RWPE1 (cell line): ENCODE data around the gene LCP1.
A peak's percentile ranks its signal among the peaks of the same experiment; 100 is the strongest.

Source experiments
- CTCF ChIA-PET: fragments of 350-600 bp; sonication (Branson Sonifier 250); formaldehyde crosslinking; extraction: SDS; loops from one replicate; lab custom pipeline; 2021; lab: Yijun Ruan, JAX
- POLR2A ChIA-PET: fragments of 400-600 bp; formaldehyde crosslinking; extraction: SDS; loops from one replicate; lab custom pipeline; 2020; ENCODE audit warnings: antibody characterized with exemption; ENCODE audit not compliant: low non-redundant PET; lab: Yijun Ruan, JAX
- DNase-seq: peaks from one replicate; pipeline ENCODE4 v3.0.0; 2012; ENCODE audit warnings: low spot score
- H3K27ac ChIP-seq: fragments of 450-650 bp; 2 replicates; pipeline ENCODE4 v1.5.1; 2017
- TF ChIP-seq, protein P1 (sequence below): fragments of 450-650 bp; conservative IDR thresholded peaks from 2 replicates; pipeline ENCODE4 v1.5.1; 2017; ENCODE audit warnings: low read depth, mild to moderate bottlenecking

Gene LCP1

DNA sequence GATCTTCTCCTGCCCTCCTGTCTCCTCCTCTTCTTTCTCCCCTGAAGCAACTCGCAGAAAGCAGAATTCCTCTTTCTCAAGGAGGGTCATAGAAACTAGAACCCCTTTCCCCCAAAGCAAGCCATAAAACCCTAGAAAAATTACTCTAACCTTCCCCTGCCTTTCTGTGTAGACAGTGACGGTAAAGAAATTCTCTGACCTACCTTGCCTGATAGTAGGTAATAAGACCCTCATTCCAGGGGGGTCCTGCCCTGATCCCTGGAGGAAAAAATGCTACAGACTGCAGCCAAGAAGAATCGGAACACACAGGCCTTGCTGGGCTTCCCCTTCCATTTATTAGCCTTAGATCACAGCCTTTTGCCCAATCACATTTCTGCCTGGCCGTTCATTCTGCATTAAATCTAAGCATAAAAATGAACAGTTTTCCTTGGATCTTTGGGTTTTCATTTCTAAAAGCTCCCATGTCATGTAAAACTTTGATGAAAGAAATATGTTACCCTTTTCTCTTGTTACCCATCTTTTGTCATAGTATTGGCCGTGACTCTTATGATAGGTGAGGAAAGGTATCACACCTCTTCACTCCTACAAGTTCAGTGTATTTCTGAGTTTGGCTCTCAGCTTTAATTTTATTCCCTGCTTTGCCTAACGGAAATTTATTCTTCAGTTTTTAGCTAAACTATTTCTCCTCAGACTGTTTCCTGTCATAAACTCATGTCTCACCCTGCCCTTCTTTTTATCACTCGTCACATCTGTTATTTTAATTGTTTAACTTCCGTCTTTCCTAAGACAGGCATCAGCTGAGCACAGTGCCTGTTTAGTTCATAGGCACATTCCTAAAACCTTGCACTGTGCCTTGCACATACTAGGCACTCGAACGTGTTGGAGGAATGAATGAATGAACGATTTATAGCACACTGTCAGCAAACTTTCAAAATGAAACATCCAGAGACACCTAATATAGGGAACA, 56.7 kb downstream of the LCP1 start:
- no peak overlapping the region for H3K27ac ChIP-seq
- ChIA-PET POLR2A (no interaction called here), CTCF (interaction anchor here (0.7 to 1.0 kb wide), 3 partner anchors 115 to 821 kb away, joined by 3 to 5 read pairs (median 3); no protein-coding TSS in a partner anchor)
- no peak for DNase-seq
- TF ChIP-seq, protein P1, sequence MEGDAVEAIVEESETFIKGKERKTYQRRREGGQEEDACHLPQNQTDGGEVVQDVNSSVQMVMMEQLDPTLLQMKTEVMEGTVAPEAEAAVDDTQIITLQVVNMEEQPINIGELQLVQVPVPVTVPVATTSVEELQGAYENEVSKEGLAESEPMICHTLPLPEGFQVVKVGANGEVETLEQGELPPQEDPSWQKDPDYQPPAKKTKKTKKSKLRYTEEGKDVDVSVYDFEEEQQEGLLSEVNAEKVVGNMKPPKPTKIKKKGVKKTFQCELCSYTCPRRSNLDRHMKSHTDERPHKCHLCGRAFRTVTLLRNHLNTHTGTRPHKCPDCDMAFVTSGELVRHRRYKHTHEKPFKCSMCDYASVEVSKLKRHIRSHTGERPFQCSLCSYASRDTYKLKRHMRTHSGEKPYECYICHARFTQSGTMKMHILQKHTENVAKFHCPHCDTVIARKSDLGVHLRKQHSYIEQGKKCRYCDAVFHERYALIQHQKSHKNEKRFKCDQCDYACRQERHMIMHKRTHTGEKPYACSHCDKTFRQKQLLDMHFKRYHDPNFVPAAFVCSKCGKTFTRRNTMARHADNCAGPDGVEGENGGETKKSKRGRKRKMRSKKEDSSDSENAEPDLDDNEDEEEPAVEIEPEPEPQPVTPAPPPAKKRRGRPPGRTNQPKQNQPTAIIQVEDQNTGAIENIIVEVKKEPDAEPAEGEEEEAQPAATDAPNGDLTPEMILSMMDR: no peak

DNA sequence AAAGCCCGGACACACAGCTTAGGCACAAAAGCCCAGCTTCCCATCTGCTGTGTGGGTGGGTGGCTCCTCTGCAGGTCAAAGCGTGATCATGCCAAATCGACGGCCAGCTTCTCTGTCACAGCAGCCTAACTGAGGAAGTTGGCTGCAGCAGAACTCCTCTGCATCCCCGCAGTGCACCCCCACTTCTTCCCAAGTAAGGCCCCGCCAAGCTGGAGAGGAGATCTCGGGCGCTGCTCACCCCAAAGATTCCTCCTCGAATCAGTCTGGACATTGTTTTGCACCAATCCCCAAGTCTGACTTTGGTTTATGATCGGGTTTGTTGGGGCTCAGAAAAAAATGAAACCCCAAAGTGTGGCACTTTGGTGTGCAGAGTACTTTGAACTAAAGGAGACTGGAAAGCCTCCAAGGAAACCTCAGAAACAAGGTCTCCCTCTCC, 57.4 kb downstream of the LCP1 start:
- ChIA-PET CTCF (interaction anchor here (0.9 kb wide), 1 partner anchor 115 kb away, joined by 3 read pairs; no protein-coding TSS in a partner anchor), POLR2A (no interaction called here)
- DNase-seq: no peak
- H3K27ac ChIP-seq: no peak overlapping the region
- TF ChIP-seq, protein P1: no peak

DNA sequence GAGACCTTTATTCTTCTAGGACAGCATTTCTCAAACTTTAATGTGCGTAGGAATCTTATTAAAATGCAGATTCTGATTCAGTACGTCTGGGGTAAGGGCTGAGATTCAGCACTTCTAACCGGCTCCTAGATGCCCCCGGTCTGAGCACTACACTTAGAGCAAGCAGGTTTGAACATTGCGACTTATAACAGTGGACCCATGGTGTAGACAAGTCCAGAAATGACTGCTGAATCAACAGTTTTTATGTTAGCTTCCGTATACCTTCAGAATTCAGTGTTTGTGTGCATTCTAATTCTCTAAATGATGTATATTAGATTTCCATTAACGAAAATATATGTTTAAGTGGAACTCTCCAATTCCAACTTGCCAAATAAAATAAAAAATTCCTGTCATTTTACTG, 59.7 kb downstream of the LCP1 start:
- POLR2A ChIA-PET: no interaction called here
- no peak for DNase-seq
- CTCF ChIA-PET: no interaction called here
- TF ChIP-seq, protein P1: no peak
- H3K27ac ChIP-seq: no peak overlapping the region

DNA sequence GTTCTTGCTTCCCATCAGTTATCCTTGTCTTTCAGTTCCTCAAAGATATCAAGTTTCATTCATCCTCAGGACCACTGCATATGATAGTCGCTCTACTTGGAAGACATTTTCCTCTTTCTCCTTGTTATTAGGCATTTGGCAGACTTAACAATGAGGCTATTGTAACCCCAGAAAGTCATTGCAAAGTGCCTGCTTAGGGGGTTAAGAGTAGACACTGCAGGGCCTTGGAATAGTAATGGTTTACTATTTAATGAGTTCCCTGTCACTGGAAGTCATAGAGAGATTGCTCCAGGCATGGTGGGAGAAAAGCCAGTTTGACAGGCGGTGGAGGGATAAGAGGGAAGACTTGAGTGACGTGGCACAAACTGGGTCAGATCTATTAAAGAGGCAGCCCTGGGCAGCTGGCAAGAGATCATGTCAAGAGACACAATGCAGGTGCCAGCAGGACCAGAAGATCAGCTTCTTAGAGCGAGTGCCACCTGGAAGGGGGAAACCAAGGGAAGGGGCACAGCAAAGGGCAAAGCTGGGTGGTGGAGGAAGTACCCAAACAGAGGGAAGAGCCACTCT, 60.3 kb downstream of the LCP1 start:
- no peak for DNase-seq
- TF ChIP-seq, protein P1: no peak
- H3K27ac ChIP-seq: no peak overlapping the region
- ChIA-PET POLR2A (no interaction called here), CTCF (interaction anchor here (0.7 kb wide), 1 partner anchor 54 kb away, joined by 3 read pairs; no protein-coding TSS in a partner anchor)

DNA sequence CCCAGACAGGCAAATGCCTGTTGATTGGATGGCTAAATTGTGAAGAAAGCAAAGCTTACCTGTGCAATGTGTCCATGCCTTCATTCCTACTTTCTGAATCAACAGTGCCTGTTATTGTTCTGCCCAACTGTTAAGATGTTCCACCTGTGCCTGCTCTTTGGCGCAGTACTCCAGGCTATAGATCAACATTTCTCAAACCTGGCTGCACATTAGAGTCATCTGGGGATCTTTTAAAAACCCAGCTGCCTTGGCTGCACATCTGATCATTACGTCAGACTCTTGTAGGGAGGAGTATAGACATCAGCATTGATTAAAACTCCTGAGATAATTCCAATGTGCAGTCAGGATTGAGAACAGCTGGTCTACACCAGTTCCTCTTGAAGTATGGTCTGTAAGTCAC, 60.9 kb downstream of the LCP1 start:
- no peak for DNase-seq
- ChIA-PET CTCF (interaction anchor here (0.7 kb wide), 1 partner anchor 54 kb away, joined by 3 read pairs; no protein-coding TSS in a partner anchor), POLR2A (no interaction called here)
- TF ChIP-seq, protein P1: no peak
- no peak overlapping the region for H3K27ac ChIP-seq

DNA sequence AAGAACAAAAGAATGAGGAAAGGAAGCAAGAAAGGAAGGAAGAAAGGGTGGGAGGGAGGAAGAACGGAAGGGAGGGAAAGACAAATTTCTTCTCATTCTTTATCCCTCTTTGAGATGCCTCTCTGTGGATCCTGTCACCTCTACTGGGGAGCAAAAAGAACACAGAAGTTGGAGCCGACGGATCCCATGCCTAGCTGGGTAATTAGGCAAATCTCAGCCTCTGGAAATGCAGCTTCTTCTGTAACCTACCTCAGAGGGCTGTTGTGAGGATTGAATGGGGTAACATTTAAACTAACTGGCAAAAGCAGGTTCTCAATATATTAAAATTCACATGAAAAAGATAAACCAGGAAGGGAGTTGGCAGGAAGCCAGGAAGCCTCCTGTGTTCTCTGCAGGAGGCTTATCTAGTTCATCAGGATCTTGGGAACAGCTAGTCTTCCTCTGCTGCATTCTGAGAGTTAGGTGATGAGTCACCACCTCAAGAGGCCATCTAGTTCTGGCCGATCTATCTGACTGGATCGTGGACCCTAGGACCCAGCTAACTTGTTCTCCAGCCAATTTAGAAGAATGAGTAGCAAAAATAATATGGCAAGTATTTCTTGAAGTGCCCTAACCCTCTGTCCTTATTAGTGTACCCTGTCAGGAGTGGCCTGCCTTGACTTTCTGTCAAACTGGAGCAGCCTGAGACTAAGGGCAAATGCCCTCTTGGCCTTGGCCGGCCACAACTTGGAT, 61.9 kb downstream of the LCP1 start:
- ChIA-PET POLR2A (no interaction called here), CTCF (no interaction called here)
- H3K27ac ChIP-seq: no peak overlapping the region
- DNase-seq: peak; percentile 22
- TF ChIP-seq, protein P1: no peak
